MCF 10A (cell line): Measurements from ENCODE around the gene SH3BP2. TPM values are rescaled to one million over a fixed set of nuclear protein-coding genes. Genes with fewer than 3 reads are reported as not detected.

Experiments
- BruUV-seq: library from RNA; stranded (reverse); fragments of 400-500 nt; replicated peaks from 2 replicates; lab custom pipeline; 2021; lab: Mats Ljungman, UMichigan
- CTCF ChIA-PET: fragments of 300-600 bp; sonication (Branson Sonifier 250); formaldehyde crosslinking; extraction: SDS; loops from one replicate; lab custom pipeline; 2021; ENCODE audit warnings: antibody characterized with exemption, inconsistent platforms; lab: Yijun Ruan, JAX
- POLR2A ChIA-PET: fragments of 300-600, 350-650 bp; sonication (Branson Sonifier 250); formaldehyde crosslinking; extraction: SDS; loops from one replicate; lab custom pipeline; 2020; ENCODE audit warnings: antibody characterized with exemption, inconsistent platforms; lab: Yijun Ruan, JAX
- DNase-seq: peaks from one replicate; pipeline ENCODE4 v3.0.0-alpha.2; 2018; ENCODE audit not compliant: unreplicated experiment
- H3K27ac Mint-ChIP-seq: one replicate; pipeline ENCODE4 v1.8.0; 2022; ENCODE audit warnings: mild to moderate bottlenecking, low read depth, mixed read lengths; ENCODE audit not compliant: unreplicated experiment
- H3K27me3 Mint-ChIP-seq: one replicate; pipeline ENCODE4 v1.8.0; 2022; ENCODE audit warnings: mixed read lengths; ENCODE audit not compliant: insufficient read depth, unreplicated experiment
- H3K36me3 Mint-ChIP-seq: one replicate; pipeline ENCODE4 v1.8.0; 2022; ENCODE audit warnings: mild to moderate bottlenecking, moderate library complexity, mixed read lengths; ENCODE audit not compliant: insufficient read depth, unreplicated experiment
- H3K4me1 Mint-ChIP-seq: one replicate; pipeline ENCODE4 v1.8.0; 2022; ENCODE audit warnings: mixed read lengths; ENCODE audit not compliant: insufficient read depth, unreplicated experiment
- H3K4me3 Mint-ChIP-seq: one replicate; pipeline ENCODE4 v1.8.0; 2022; ENCODE audit warnings: mild to moderate bottlenecking, moderate library complexity, mixed read lengths; ENCODE audit not compliant: unreplicated experiment
- H3K9me3 Mint-ChIP-seq: one replicate; pipeline ENCODE4 v1.8.0; 2022; ENCODE audit warnings: mixed read lengths; ENCODE audit not compliant: unreplicated experiment
- CTCF ChIP-seq: fragments of 200-600 bp; IDR thresholded peaks from one replicate; pipeline ENCODE4 v1.8.0; 2022; ENCODE audit warnings: antibody characterized with exemption, mild to moderate bottlenecking; ENCODE audit not compliant: unreplicated experiment
- intact Hi-C: fragments of 100-400 bp; cut with micrococcal nuclease; formaldehyde crosslinking; loops from 2 replicates; pipeline ENCODE4 v1.14.1; 2022
- total RNA-seq: library from RNA; stranded (reverse); gene quantifications from 2 replicates; pipeline ENCODE4 v1.2.3, GENCODE V29; 2022

The SH3BP2 gene
- total RNA-seq, 1 experiment from 2014 or later = 57.9 TPM

GRCh38 chr4:2862528-2862927, 69.6 kb downstream of the SH3BP2 start:
- Mint-ChIP-seq H3K4me3 (no peak overlapping the region), H3K36me3 (peaks cover 6% of the 10 kb centered on the region), H3K9me3 (no peaks in the 10 kb centered on the region), H3K27me3 (no peaks in the 10 kb centered on the region), H3K4me1 (peaks cover 40% of the 10 kb centered on the region), H3K27ac (no peak overlapping the region)
- ChIA-PET CTCF (interaction anchor here (0.8 to 1.8 kb wide), 2 partner anchors 15 to 99 kb away, joined by 5 read pairs; no protein-coding TSS in a partner anchor), POLR2A (interaction anchor here (0.6 to 2.3 kb wide), 6 partner anchors 9 to 44 kb away, joined by 3 to 7 read pairs (median 5); partner anchors contain the start of gene ADD1)
- TF ChIP-seq CTCF = no peak
- intact Hi-C loops = no loop called here
- no TSS peak for BruUV-seq
- DNase-seq = peak; percentile 22

- no peak for DNase-seq
- H3K27me3 Mint-ChIP-seq = no peaks in the 10 kb centered on the region
- CTCF ChIA-PET = interaction anchor here (0.6 kb wide), 1 partner anchor 10 kb away, joined by 4 read pairs; no protein-coding TSS in a partner anchor
- intact Hi-C loops = no loop called here
- peaks cover 7% of the 10 kb centered on the region for H3K36me3 Mint-ChIP-seq
- POLR2A ChIA-PET = interaction anchor here (0.7 kb wide), 1 partner anchor 76 kb away, joined by 3 read pairs; no protein-coding TSS in a partner anchor
- no peak for TF ChIP-seq CTCF
- H3K4me1 Mint-ChIP-seq = peaks cover 37% of the 10 kb centered on the region
- H3K9me3 Mint-ChIP-seq = no peaks in the 10 kb centered on the region
- BruUV-seq = no TSS peak
- no peak overlapping the region for H3K4me3 Mint-ChIP-seq
- H3K27ac Mint-ChIP-seq = no peak overlapping the region
These were observed 70.8 kb downstream of the SH3BP2 start for GRCh38 chr4:2863649-2864048.

- Mint-ChIP-seq H3K27ac (no peak overlapping the region), H3K9me3 (no peaks in the 10 kb centered on the region), H3K4me1 (peaks cover 27% of the 10 kb centered on the region), H3K27me3 (no peaks in the 10 kb centered on the region), H3K4me3 (no peak overlapping the region), H3K36me3 (peaks cover 12% of the 10 kb centered on the region)
- intact Hi-C loops = no loop called here
- no TSS peak for BruUV-seq
- ChIA-PET CTCF (interaction anchor here (0.6 to 0.9 kb wide), 2 partner anchors 16 to 67 kb away, joined by 3 to 4 read pairs; no protein-coding TSS in a partner anchor), POLR2A (interaction anchor here (0.7 kb wide), 1 partner anchor 47 kb away, joined by 3 read pairs; no protein-coding TSS in a partner anchor)
- DNase-seq = no peak
- TF ChIP-seq CTCF = no peak
These were observed 72.4 kb downstream of the SH3BP2 start for GRCh38 chr4:2865196-2865780.

- H3K4me3 Mint-ChIP-seq = no peak overlapping the region
- TF ChIP-seq CTCF = no peak
- intact Hi-C loops = no loop called here
- ChIA-PET POLR2A (interaction anchor here (0.7 to 0.9 kb wide), 3 partner anchors 18 to 111 kb away, joined by 3 read pairs; no protein-coding TSS in a partner anchor), CTCF (interaction anchor here (0.6 to 1.6 kb wide), 2 partner anchors 25 to 138 kb away, joined by 3 to 4 read pairs; no protein-coding TSS in a partner anchor)
- DNase-seq = no peak
- no peaks in the 10 kb centered on the region for H3K27me3 Mint-ChIP-seq
- no peaks in the 10 kb centered on the region for H3K9me3 Mint-ChIP-seq
- no peak overlapping the region for H3K27ac Mint-ChIP-seq
- peaks cover 17% of the 10 kb centered on the region for H3K4me1 Mint-ChIP-seq
- BruUV-seq = no TSS peak
- peaks cover 12% of the 10 kb centered on the region for H3K36me3 Mint-ChIP-seq
These were observed 73.4 kb downstream of the SH3BP2 start for GRCh38 chr4:2866160-2866861.
